Colonic mucosa (tissue), 4 donors: Measurements from ENCODE around the gene PSMC6. TPM values are rescaled to one million over a fixed set of nuclear protein-coding genes. Genes with fewer than 3 reads are reported as not detected.

Experiments used
- DNase-seq: peaks from one replicate; pipeline ENCODE4 v3.0.0-alpha.2; 2020
- H3K27ac ChIP-seq: fragments of 200-600 bp; one replicate; pipeline ENCODE4 v1.8.0; 2021
- H3K27me3 ChIP-seq: fragments of 200-600 bp; one replicate; pipeline ENCODE4 v1.8.0; 2021
- H3K36me3 ChIP-seq: fragments of 200-600 bp; one replicate; pipeline ENCODE4 v1.8.0; 2021
- H3K4me1 ChIP-seq: fragments of 200-600 bp; one replicate; pipeline ENCODE4 v1.8.0; 2021; ENCODE audit warnings: mild to moderate bottlenecking
- H3K4me3 ChIP-seq: fragments of 200-600 bp; one replicate; pipeline ENCODE4 v1.8.0; 2021
- H3K9ac ChIP-seq, 2 donors: one replicate each; pipeline ENCODE4 v1.7.0; 2013; ENCODE audit warnings: control low read depth in 2 of 2, low read depth in 2 of 2, low read length in 2 of 2
- H3K9me3 ChIP-seq: fragments of 200-600 bp; one replicate; pipeline ENCODE4 v1.8.0; 2021
- intact Hi-C: fragments of 100-400 bp; cut with DNase I; formaldehyde crosslinking; loops from one replicate; pipeline ENCODE4 v1.14.1; 2022
- total RNA-seq, 2 donors: library from RNA; stranded (reverse); fragmentation: NEBNext Ultra II Directional in 1 of 2; extraction: Animal tissue kit (Norgen Biotek cat#: 25700) in 1 of 2; gene quantifications; one replicate each; pipeline ENCODE4 v1.2.1, GENCODE V29; 2021
- TF ChIP-seq, protein P1 (sequence below): fragments of 200-600 bp; IDR thresholded peaks from one replicate; pipeline ENCODE4 v1.8.0; 2022; ENCODE audit warnings: antibody characterized with exemption, mild to moderate bottlenecking
- donor health status: healthy.
- donor health status: DM: no; HTN: no; CAD: no.
- donor health status: DM: no; HTN: no; CAD: no.

Gene PSMC6
- total RNA-seq, 2 donors from 2014 or later: 71.1 to 76.8 TPM

- no peaks in the 10 kb centered on the region for H3K9me3 ChIP-seq
- peaks cover 5% of the 10 kb centered on the region for H3K36me3 ChIP-seq
- peak overlapping the region; percentile 92 to 93 for H3K9ac ChIP-seq
- H3K27me3 ChIP-seq: no peaks in the 10 kb centered on the region
- H3K27ac ChIP-seq: peak overlapping the region; percentile 77
- no peaks in the 10 kb centered on the region for H3K4me1 ChIP-seq
- TF ChIP-seq, protein P1, sequence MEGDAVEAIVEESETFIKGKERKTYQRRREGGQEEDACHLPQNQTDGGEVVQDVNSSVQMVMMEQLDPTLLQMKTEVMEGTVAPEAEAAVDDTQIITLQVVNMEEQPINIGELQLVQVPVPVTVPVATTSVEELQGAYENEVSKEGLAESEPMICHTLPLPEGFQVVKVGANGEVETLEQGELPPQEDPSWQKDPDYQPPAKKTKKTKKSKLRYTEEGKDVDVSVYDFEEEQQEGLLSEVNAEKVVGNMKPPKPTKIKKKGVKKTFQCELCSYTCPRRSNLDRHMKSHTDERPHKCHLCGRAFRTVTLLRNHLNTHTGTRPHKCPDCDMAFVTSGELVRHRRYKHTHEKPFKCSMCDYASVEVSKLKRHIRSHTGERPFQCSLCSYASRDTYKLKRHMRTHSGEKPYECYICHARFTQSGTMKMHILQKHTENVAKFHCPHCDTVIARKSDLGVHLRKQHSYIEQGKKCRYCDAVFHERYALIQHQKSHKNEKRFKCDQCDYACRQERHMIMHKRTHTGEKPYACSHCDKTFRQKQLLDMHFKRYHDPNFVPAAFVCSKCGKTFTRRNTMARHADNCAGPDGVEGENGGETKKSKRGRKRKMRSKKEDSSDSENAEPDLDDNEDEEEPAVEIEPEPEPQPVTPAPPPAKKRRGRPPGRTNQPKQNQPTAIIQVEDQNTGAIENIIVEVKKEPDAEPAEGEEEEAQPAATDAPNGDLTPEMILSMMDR: no peak
- peak overlapping the region; percentile 92 for H3K4me3 ChIP-seq
- intact Hi-C loops: loop anchor here (10.0 kb wide), 1 partner anchor 54 kb away; no protein-coding TSS in a partner anchor
- peak; percentile 42 for DNase-seq
These were observed 23.7 kb downstream of the PSMC6 start for GRCh38 chr14:52730709-52731111.

GRCh38 chr14:52733824-52734223, 26.8 kb downstream of the PSMC6 start:
- no peaks in the 10 kb centered on the region for H3K4me1 ChIP-seq
- intact Hi-C loops: loop anchor here (10.0 kb wide), 1 partner anchor 51 kb away; no protein-coding TSS in a partner anchor
- H3K4me3 ChIP-seq: no peak overlapping the region
- no peaks in the 10 kb centered on the region for H3K36me3 ChIP-seq
- no peak overlapping the region for H3K27ac ChIP-seq
- no peak overlapping the region for H3K9ac ChIP-seq
- no peaks in the 10 kb centered on the region for H3K27me3 ChIP-seq
- H3K9me3 ChIP-seq: no peaks in the 10 kb centered on the region
- no peak for DNase-seq
- TF ChIP-seq, protein P1: no peak

- Histone ChIP-seq H3K27ac (no peak overlapping the region), H3K9ac (no peak overlapping the region), H3K4me1 (no peaks in the 10 kb centered on the region), H3K36me3 (no peaks in the 10 kb centered on the region), H3K4me3 (no peak overlapping the region), H3K27me3 (no peaks in the 10 kb centered on the region), H3K9me3 (no peaks in the 10 kb centered on the region)
- intact Hi-C loops: loop anchor here (10.0 kb wide), 1 partner anchor 49 kb away; no protein-coding TSS in a partner anchor
- TF ChIP-seq, protein P1: no peak
- no peak for DNase-seq
These were observed 29.0 kb downstream of the PSMC6 start for GRCh38 chr14:52735921-52736489.

DNA sequence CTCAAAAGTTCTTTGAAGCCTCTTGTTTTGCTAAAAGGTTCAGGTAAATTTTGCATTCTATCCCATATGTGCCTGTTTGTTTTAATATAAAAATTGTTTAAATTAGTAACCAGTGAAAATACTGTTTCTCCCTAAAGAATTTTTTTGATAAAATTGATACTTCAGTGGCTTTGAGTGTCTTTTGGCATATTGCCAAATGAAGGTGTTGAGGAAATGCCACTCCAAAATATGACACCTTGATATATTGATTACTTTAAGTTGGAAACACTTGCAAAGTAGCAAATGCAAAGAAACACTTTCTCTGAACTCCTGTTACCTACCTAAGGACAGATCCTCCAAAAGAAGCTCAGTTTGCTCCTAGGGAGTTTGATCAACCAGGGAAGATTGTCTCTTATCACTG, 31.4 kb downstream of the PSMC6 start:
- Histone ChIP-seq H3K9me3 (no peaks in the 10 kb centered on the region), H3K36me3 (no peaks in the 10 kb centered on the region), H3K9ac (no peak overlapping the region), H3K27me3 (no peaks in the 10 kb centered on the region), H3K4me3 (no peak overlapping the region), H3K4me1 (no peaks in the 10 kb centered on the region), H3K27ac (no peak overlapping the region)
- TF ChIP-seq, protein P1: no peak
- intact Hi-C loops: loop anchor here (10.0 kb wide), 1 partner anchor 46 kb away; no protein-coding TSS in a partner anchor
- DNase-seq: no peak

- Histone ChIP-seq H3K4me1 (no peaks in the 10 kb centered on the region), H3K9me3 (no peaks in the 10 kb centered on the region), H3K4me3 (no peak overlapping the region), H3K36me3 (no peaks in the 10 kb centered on the region), H3K27ac (no peak overlapping the region), H3K9ac (no peak overlapping the region), H3K27me3 (no peaks in the 10 kb centered on the region)
- intact Hi-C loops: no loop called here
- DNase-seq: no peak
- TF ChIP-seq, protein P1: no peak
These were observed 33.8 kb downstream of the PSMC6 start for GRCh38 chr14:52740751-52741150.
